Neural cell (in vitro differentiated cells): ENCODE results near the gene WFDC1. TPM values are rescaled to one million over a fixed set of nuclear protein-coding genes. Genes with fewer than 3 reads are reported as not detected.

Experiments
- H2AFZ ChIP-seq: fragments of 200-600, 300-800 bp; sonication (generic), shearing (Covaris generic); 2 replicates; pipeline ENCODE4 v1.6.0; 2014; ENCODE audit warnings: low read depth, mild to moderate bottlenecking, antibody characterized with exemption, low read length, moderate library complexity
- H3F3A ChIP-seq: fragments of 200-600 bp; shearing (Covaris generic); 2 replicates; pipeline ENCODE4 v1.6.1; 2016; ENCODE audit warnings: mild to moderate bottlenecking, moderate library complexity, mixed read lengths, antibody characterized with exemption, low read length; ENCODE audit not compliant: insufficient read depth, poor library complexity, severe bottlenecking
- H3K27ac ChIP-seq: fragments of 200-600, 300-800 bp; sonication (generic), shearing (Covaris generic); 2 replicates; pipeline ENCODE4 v1.5.1; 2014; ENCODE audit warnings: mild to moderate bottlenecking, low read length, moderate library complexity
- H3K27me3 ChIP-seq: fragments of 300-800, 200-600 bp; sonication (generic), shearing (Covaris generic); 2 replicates; pipeline ENCODE4 v1.6.0; 2014; ENCODE audit warnings: mild to moderate bottlenecking, low read depth, low read length, moderate library complexity; ENCODE audit not compliant: insufficient read depth
- H3K36me3 ChIP-seq: fragments of 300-800, 200-600 bp; sonication (generic), shearing (Covaris generic); 2 replicates; pipeline ENCODE4 v1.5.1; 2014; ENCODE audit warnings: mild to moderate bottlenecking, antibody characterized with exemption, low read length, moderate library complexity; ENCODE audit not compliant: insufficient read depth
- H3K4me2 ChIP-seq: fragments of 300-800, 200-600 bp; sonication (generic), shearing (Covaris generic); 2 replicates; pipeline ENCODE4 v1.6.0; 2014; ENCODE audit warnings: mild to moderate bottlenecking, low read length
- H3K4me3 ChIP-seq: fragments of 300-800, 200-600 bp; sonication (generic), shearing (Covaris generic); 2 replicates; pipeline ENCODE4 v1.5.1; 2014; ENCODE audit warnings: mild to moderate bottlenecking, low read length, moderate library complexity
- H3K79me2 ChIP-seq: fragments of 200-600 bp; shearing (Covaris generic); replicated peaks from 2 replicates; pipeline ENCODE4 v1.6.0; 2014; ENCODE audit warnings: mild to moderate bottlenecking, low read length, moderate library complexity; ENCODE audit not compliant: insufficient read depth
- H3K9ac ChIP-seq: fragments of 300-800, 200-600 bp; sonication (generic), shearing (Covaris generic); 2 replicates; pipeline ENCODE4 v1.6.1; 2016; ENCODE audit warnings: mild to moderate bottlenecking, low read length, mixed read lengths
- H3K9me2 ChIP-seq: fragments of 200-600 bp; shearing (Covaris generic); 2 replicates; pipeline ENCODE4 v1.6.1; 2016; ENCODE audit warnings: mild to moderate bottlenecking, low read length, mixed read lengths; ENCODE audit not compliant: insufficient read depth
- H3K9me3 ChIP-seq: fragments of 200-600, 300-800 bp; sonication (generic), shearing (Covaris generic); 2 replicates; pipeline ENCODE4 v1.6.1; 2016; ENCODE audit warnings: mild to moderate bottlenecking, mixed run types, low read length, moderate library complexity, mixed read lengths
- H4K20me1 ChIP-seq: fragments of 200-600 bp; shearing (Covaris generic); 2 replicates; pipeline ENCODE4 v1.6.1; 2016; ENCODE audit warnings: mild to moderate bottlenecking, mixed run types; ENCODE audit not compliant: insufficient read depth
- CTCF ChIP-seq: fragments of 450-650 bp; IDR thresholded peaks from 2 replicates; pipeline ENCODE4 v1.5.1; 2014; ENCODE audit warnings: antibody characterized with exemption, mild to moderate bottlenecking, moderate library complexity; ENCODE audit not compliant: poor library complexity, severe bottlenecking
- EP300 ChIP-seq: fragments of 450-650 bp; conservative IDR thresholded peaks from 2 replicates; pipeline ENCODE4 v1.6.1; 2014; ENCODE audit warnings: antibody characterized with exemption, mild to moderate bottlenecking, moderate library complexity; ENCODE audit not compliant: poor library complexity, severe bottlenecking
- EZH2 ChIP-seq: fragments of 200-600, 300-800 bp; shearing (Covaris generic), sonication (generic); IDR thresholded peaks from 2 replicates; pipeline ENCODE4 v1.6.1; 2014; ENCODE audit warnings: antibody characterized with exemption, low read length, borderline replicate concordance, mild to moderate bottlenecking; ENCODE audit not compliant: insufficient read depth, poor library complexity, severe bottlenecking
- MXI1 ChIP-seq: fragments of 450-650 bp; conservative IDR thresholded peaks from 2 replicates; pipeline ENCODE4 v1.6.1; 2014; ENCODE audit warnings: antibody characterized with exemption, mild to moderate bottlenecking; ENCODE audit not compliant: poor library complexity, severe bottlenecking
- POLR2AphosphoS5 ChIP-seq: IDR thresholded peaks from 2 replicates; pipeline ENCODE4 v1.6.1; 2012
- RAD21 ChIP-seq: fragments of 450-650 bp; conservative IDR thresholded peaks from 2 replicates; pipeline ENCODE4 v1.6.1; 2014; ENCODE audit warnings: antibody characterized with exemption, mild to moderate bottlenecking, moderate library complexity
- REST ChIP-seq: IDR thresholded peaks from 2 replicates; pipeline ENCODE4 v1.6.1; 2012; ENCODE audit warnings: borderline replicate concordance
- SMC3 ChIP-seq: fragments of 450-650 bp; conservative IDR thresholded peaks from 2 replicates; pipeline ENCODE4 v1.6.1; 2014; ENCODE audit warnings: antibody characterized with exemption, mild to moderate bottlenecking, moderate library complexity; ENCODE audit not compliant: poor library complexity
- TAF1 ChIP-seq: IDR thresholded peaks from 2 replicates; pipeline ENCODE4 v1.6.1; 2012; ENCODE audit warnings: low read depth
- polyA plus RNA-seq: library from polyadenylated mRNA; depleted of rRNA; stranded (reverse); fragments of >200 nt; gene quantifications from 2 replicates; pipeline ENCODE4 v1.2.3, GENCODE V29; 2014

The WFDC1 gene
- polyA plus RNA-seq, 1 donor from 2014 or later = not detected

GRCh38 chr16:84344781-84345180 is 50.1 kb downstream of the WFDC1 start:
- Histone ChIP-seq H2AFZ (no peak overlapping the region), H3K9ac (no peak overlapping the region), H3K36me3 (no peaks in the 10 kb centered on the region), H3K9me3 (no peaks in the 10 kb centered on the region), H3K79me2 (no peaks in the 10 kb centered on the region), H3F3A (no peaks in the 10 kb centered on the region), H3K27ac (no peak overlapping the region), H3K4me2 (no peak overlapping the region), H4K20me1 (no peaks in the 10 kb centered on the region), H3K27me3 (no peaks in the 10 kb centered on the region), H3K9me2 (no peaks in the 10 kb centered on the region), H3K4me3 (no peak overlapping the region)
- TF ChIP-seq SMC3 = no peak

- Histone ChIP-seq H3K4me2 (no peak overlapping the region), H4K20me1 (no peaks in the 10 kb centered on the region), H3K27ac (no peak overlapping the region), H3K9me3 (no peaks in the 10 kb centered on the region), H3K36me3 (no peaks in the 10 kb centered on the region), H3K79me2 (no peaks in the 10 kb centered on the region), H3K4me3 (no peak overlapping the region), H3F3A (no peaks in the 10 kb centered on the region), H3K9ac (no peak overlapping the region), H2AFZ (no peak overlapping the region), H3K27me3 (no peaks in the 10 kb centered on the region), H3K9me2 (no peaks in the 10 kb centered on the region)
- no peak for TF ChIP-seq RAD21
- no peak for TF ChIP-seq REST
- TF ChIP-seq SMC3 = no peak
- no peak for TF ChIP-seq CTCF
- TF ChIP-seq TAF1 = no peak
Measured at GRCh38 chr16:84347161-84347560, 52.5 kb downstream of the WFDC1 start.

- Histone ChIP-seq H3K27ac (no peak overlapping the region), H3K4me3 (no peak overlapping the region), H2AFZ (no peak overlapping the region), H3K79me2 (no peaks in the 10 kb centered on the region), H3K36me3 (no peaks in the 10 kb centered on the region), H3F3A (no peaks in the 10 kb centered on the region), H3K9ac (no peak overlapping the region), H3K9me2 (no peaks in the 10 kb centered on the region), H3K27me3 (no peaks in the 10 kb centered on the region), H3K4me2 (no peak overlapping the region), H3K9me3 (no peaks in the 10 kb centered on the region), H4K20me1 (no peaks in the 10 kb centered on the region)
- TF ChIP-seq REST = no peak
- TF ChIP-seq SMC3 = no peak
- no peak for TF ChIP-seq RAD21
- no peak for TF ChIP-seq EP300
- no peak for TF ChIP-seq TAF1
- TF ChIP-seq POLR2AphosphoS5 = no peak
- TF ChIP-seq CTCF = no peak
- TF ChIP-seq EZH2 = no peak
- TF ChIP-seq MXI1 = no peak
Measured at GRCh38 chr16:84348386-84348888, 53.8 kb downstream of the WFDC1 start.
